ENCODE results near the gene KLF1. TPM values are rescaled to one million over a fixed set of nuclear protein-coding genes. Genes with fewer than 3 reads are reported as not detected.
A peak's percentile ranks its signal among the peaks of the same experiment; 100 is the strongest.

KLF1 gene
- total and polyA plus RNA-seq, 10 of the 15 experiments (the other 5 are each of a cell fraction or from before 2014, with no cell fraction given) = 0.04 to 0.38 (median 0.08) TPM; not detected in 3

- POLR2A ChIA-PET = interaction anchor here (0.5 to 2.7 kb wide), 13 partner anchors 9 to 204 kb away, joined by 3 to 9 read pairs (median 4); partner anchors contain the start of genes DNASE2, GCDH, SYCE2 and TRIR
- Histone ChIP-seq H3K79me2 (ENCODE audit: control insufficient read depth, insufficient read depth, low read length) (peaks cover 33% of the 10 kb centered on the region), H3K4me1 (ENCODE audit: control insufficient read depth, insufficient read depth, low read length) (peaks cover 17% of the 10 kb centered on the region), H3K36me3 (ENCODE audit: control insufficient read depth in 2 of 2, insufficient read depth in 2 of 2, low read length in 1 of 2) (peaks cover 7 to 14% of the 10 kb centered on the region in 2 experiments; a peak in 3 of 4 replicates), H2AFZ (ENCODE audit: control insufficient read depth, low read depth, low read length) (peak within 1 kb of the TSS; percentile 84), H3K4me3 (peak within 1 kb of the TSS; percentile 91), H3K27ac (ENCODE audit: control insufficient read depth, insufficient read depth) (peak within 1 kb of the TSS; percentile 82), H4K20me1 (ENCODE audit: control insufficient read depth, insufficient read depth) (no peaks in the 10 kb centered on the region), H3K4me2 (ENCODE audit: control insufficient read depth, insufficient read depth) (peak within 1 kb of the TSS; percentile 67), H3K9ac (ENCODE audit: control insufficient read depth, insufficient read depth, low read length) (peak within 1 kb of the TSS; percentile 95), H3K27me3 (replicated peaks in 1 of 2; ENCODE audit: control insufficient read depth in 2 of 2, insufficient read depth in 2 of 2, low read length in 1 of 2) (no peaks in the 10 kb centered on the region), H3K9me3 (replicated peaks; ENCODE audit: control insufficient read depth, insufficient read depth, low read length) (no peaks in the 10 kb centered on the region)
- CTCF ChIA-PET = interaction anchor here (0.5 to 2.4 kb wide), 6 partner anchors 32 to 1571 kb away, joined by 3 to 18 read pairs (median 6); partner anchors contain the start of genes DNASE2 and GCDH
- peak; percentile 80 for DNase-seq (ENCODE audit: low read depth, low spot score)
- SMC1A ChIA-PET (ENCODE audit: uncharacterized antibody, unreplicated experiment) = interaction anchor here (0.6 to 3.2 kb wide), 8 partner anchors 8 to 96 kb away, joined by 3 to 14 read pairs (median 7); partner anchors contain the start of genes GCDH and SYCE2
- under 1% methylated on average over 50 of the region's 51 CpGs for WGBS (ENCODE audit: insufficient coverage, insufficient replicate concordance, low lambda C conversion rate, missing lambda C conversion rate)
- peak; percentile 80 for ATAC-seq
- in situ Hi-C loops (cut with MboI) = no loop called here
- peak; percentile 84 for FAIRE-seq
- intact Hi-C loops (cut with micrococcal nuclease; ENCODE audit: unreplicated experiment) = no loop called here
- RAD21 ChIA-PET (ENCODE audit: unreplicated experiment) = interaction anchor here (0.6 to 2.4 kb wide), 5 partner anchors 32 to 173 kb away, joined by 3 to 11 read pairs (median 5); no protein-coding TSS in a partner anchor
- BruUV-seq (replicated peaks) = TSS peak; percentile 75
- TF ChIP-seq CREM (IDR thresholded peaks at IDR 0.05; ENCODE audit: low read depth) (peak; percentile 71), GABPA (IDR thresholded peaks at IDR 0.05; ENCODE audit: low read depth) (peak; percentile 97), PAX8 (IDR thresholded peaks at IDR 0.05) (no peak), BHLHE40 (IDR thresholded peaks at IDR 0.05; ENCODE audit: borderline replicate concordance in 1 of 2, low read depth in 2 of 2, low read length in 1 of 2) (peak; percentile 58 to 63; a peak in 3 of 4 replicates), ZNF207 (IDR thresholded peaks at IDR 0.05; ENCODE audit: borderline replicate concordance) (no peak; the same call in 1 of the 2 replicates), POLR2A (IDR thresholded peaks at IDR 0.05; ENCODE audit: low read depth, low read length) (peak; percentile 99), MLLT1 (IDR thresholded peaks at IDR 0.05) (peak; percentile 74), ZNF217 (IDR thresholded peaks at IDR 0.05) (no peak), ZSCAN29 (IDR thresholded peaks at IDR 0.05) (no peak), IRF4 (IDR thresholded peaks at IDR 0.05; ENCODE audit: low read depth, low read length) (no peak), CEBPB (IDR thresholded peaks at IDR 0.05; ENCODE audit: borderline replicate concordance in 1 of 2, low read depth in 2 of 2, low read length in 2 of 2) (no peak), BMI1 (IDR thresholded peaks at IDR 0.05; ENCODE audit: borderline replicate concordance) (no peak), PKNOX1 (IDR thresholded peaks at IDR 0.05) (peak; percentile 53), MEF2B (IDR thresholded peaks at IDR 0.05; ENCODE audit: partially characterized antibody, poor library complexity, severe bottlenecking) (peak; percentile 37), NFYB (IDR thresholded peaks at IDR 0.05; ENCODE audit: insufficient read depth, low read depth, low read length) (no peak), TCF7 (IDR thresholded peaks at IDR 0.05; ENCODE audit: borderline replicate concordance) (no peak), ZBTB40 (IDR thresholded peaks at IDR 0.05; ENCODE audit: borderline replicate concordance) (peak; percentile 94)
Measured at GRCh38 chr19:12933287-12934072, 46.5 kb upstream of the KLF1 start, which contains the start of gene FARSA. Gene FARSA (minus strand): TSS chr19:12933711. CDS start chr19:12933696, 15 bp downstream.
